Measurements from ENCODE around the gene XRCC1.
"Not testable (repeated sequence)": the region's sequence is repeated elsewhere in the genome, so short reads cannot be mapped to it uniquely, and the experiment has no call there.

DNA sequence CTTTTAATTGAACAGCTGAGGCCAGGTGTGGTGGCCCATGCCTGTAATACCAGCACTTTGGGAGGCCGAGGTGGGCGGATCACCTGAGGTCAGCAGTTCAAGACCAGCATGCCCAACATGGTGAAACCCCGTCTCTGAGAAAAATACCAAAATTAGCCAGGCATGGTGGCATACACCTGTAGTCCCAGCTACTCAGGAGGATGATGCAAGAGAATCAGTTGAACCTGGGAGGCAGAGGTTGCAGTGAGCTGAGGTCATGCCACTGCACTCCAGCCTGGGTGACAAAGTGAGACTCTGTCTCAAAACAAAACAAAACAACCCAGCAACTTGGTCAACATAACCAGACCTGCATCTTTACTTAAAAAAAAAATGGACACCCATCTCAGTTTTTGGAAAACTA lies 11.7 kb upstream of the XRCC1 start:
- not testable (repeated sequence) for TF ChIP-seq SUZ12 (IDR thresholded peaks at IDR 0.05; ENCODE audit: extremely low read depth, insufficient read depth, insufficient read length); YY1 (IDR thresholded peaks at IDR 0.05; ENCODE audit: insufficient read depth, insufficient read length); ZNF274 (IDR thresholded peaks at IDR 0.05; ENCODE audit: low read depth, low read length)

Data from NT2/D1 (cell line).